ENCODE data around the gene VPS39.

VPS39 gene

GRCh38 chr15:42152196-42152920 lies 55.7 kb downstream of the VPS39 start:
- H3K9me3 ChIP-seq (ENCODE audit: insufficient read depth, low read depth, low read length): no peaks in the 10 kb centered on the region
- no peaks in the 10 kb centered on the region for H4K20me1 ChIP-seq (ENCODE audit: insufficient read depth, low read length, poor library complexity, severe bottlenecking)
- no peaks in the 10 kb centered on the region for H3K79me2 ChIP-seq (ENCODE audit: insufficient read depth, low read length)
- no peaks in the 10 kb centered on the region for H3K27me3 ChIP-seq (ENCODE audit: insufficient read depth, low read length, poor library complexity, severe bottlenecking)
- H3K36me3 ChIP-seq (ENCODE audit: insufficient read depth, low read length): no peaks in the 10 kb centered on the region
- no peaks in the 10 kb centered on the region for H3F3A ChIP-seq (ENCODE audit: low read depth)
- H3K4me2 ChIP-seq (ENCODE audit: low read depth, low read length, poor library complexity, severe bottlenecking): no peak overlapping the region
- no peak overlapping the region for H3K9ac ChIP-seq (ENCODE audit: low read depth, low read length, poor library complexity, severe bottlenecking)
- TF ChIP-seq CTCF (conservative IDR thresholded peaks at IDR 0.05; ENCODE audit: low read length) (no peak), EZH2phosphoT487 (IDR thresholded peaks at IDR 0.05; ENCODE audit: borderline replicate concordance) (no peak)
- H2AFZ ChIP-seq (ENCODE audit: low read length): peak overlapping the region; percentile 51
- no peak overlapping the region for H3K4me3 ChIP-seq (ENCODE audit: low read length, poor library complexity, severe bottlenecking)
- H3K9me2 ChIP-seq (replicated peaks; ENCODE audit: low read depth, low read length): no peaks in the 10 kb centered on the region
- H3K4me1 ChIP-seq (ENCODE audit: insufficient read depth, low read length, poor library complexity, severe bottlenecking): peaks cover 4% of the 10 kb centered on the region

- H3K4me1 ChIP-seq (ENCODE audit: insufficient read depth, low read length, poor library complexity, severe bottlenecking): peaks cover 4% of the 10 kb centered on the region
- H3K9ac ChIP-seq (ENCODE audit: low read depth, low read length, poor library complexity, severe bottlenecking): no peak overlapping the region
- no peaks in the 10 kb centered on the region for H3F3A ChIP-seq (ENCODE audit: low read depth)
- H4K20me1 ChIP-seq (ENCODE audit: insufficient read depth, low read length, poor library complexity, severe bottlenecking): no peaks in the 10 kb centered on the region
- H3K27me3 ChIP-seq (ENCODE audit: insufficient read depth, low read length, poor library complexity, severe bottlenecking): no peaks in the 10 kb centered on the region
- no peaks in the 10 kb centered on the region for H3K9me2 ChIP-seq (replicated peaks; ENCODE audit: low read depth, low read length)
- peak overlapping the region; percentile 51 for H2AFZ ChIP-seq (ENCODE audit: low read length)
- H3K9me3 ChIP-seq (ENCODE audit: insufficient read depth, low read depth, low read length): no peaks in the 10 kb centered on the region
- H3K79me2 ChIP-seq (ENCODE audit: insufficient read depth, low read length): no peaks in the 10 kb centered on the region
- no peak for TF ChIP-seq EZH2phosphoT487 (IDR thresholded peaks at IDR 0.05; ENCODE audit: borderline replicate concordance)
- TF ChIP-seq CTCF (conservative IDR thresholded peaks at IDR 0.05; ENCODE audit: low read length): no peak
- no peak overlapping the region for H3K4me3 ChIP-seq (ENCODE audit: low read length, poor library complexity, severe bottlenecking)
- H3K4me2 ChIP-seq (ENCODE audit: low read depth, low read length, poor library complexity, severe bottlenecking): no peak overlapping the region
- no peaks in the 10 kb centered on the region for H3K36me3 ChIP-seq (ENCODE audit: insufficient read depth, low read length)
Observed at GRCh38 chr15:42151736-42152135, 56.4 kb downstream of the VPS39 start.

- Histone ChIP-seq H3K9me3 (ENCODE audit: insufficient read depth, low read depth, low read length) (no peaks in the 10 kb centered on the region), H3K36me3 (ENCODE audit: insufficient read depth, low read length) (no peaks in the 10 kb centered on the region), H3K79me2 (ENCODE audit: insufficient read depth, low read length) (no peaks in the 10 kb centered on the region), H3F3A (ENCODE audit: low read depth) (no peaks in the 10 kb centered on the region), H3K4me2 (ENCODE audit: low read depth, low read length, poor library complexity, severe bottlenecking) (no peak overlapping the region), H4K20me1 (ENCODE audit: insufficient read depth, low read length, poor library complexity, severe bottlenecking) (no peaks in the 10 kb centered on the region), H3K27me3 (ENCODE audit: insufficient read depth, low read length, poor library complexity, severe bottlenecking) (no peaks in the 10 kb centered on the region), H3K9me2 (replicated peaks; ENCODE audit: low read depth, low read length) (no peaks in the 10 kb centered on the region), H2AFZ (ENCODE audit: low read length) (no peak overlapping the region), H3K9ac (ENCODE audit: low read depth, low read length, poor library complexity, severe bottlenecking) (no peak overlapping the region), H3K4me1 (ENCODE audit: insufficient read depth, low read length, poor library complexity, severe bottlenecking) (peaks cover 4% of the 10 kb centered on the region), H3K4me3 (ENCODE audit: low read length, poor library complexity, severe bottlenecking) (no peak overlapping the region)
- TF ChIP-seq EZH2phosphoT487 (IDR thresholded peaks at IDR 0.05; ENCODE audit: borderline replicate concordance) (no peak), CTCF (conservative IDR thresholded peaks at IDR 0.05; ENCODE audit: low read length) (no peak)
Observed at GRCh38 chr15:42151141-42151561, 57.0 kb downstream of the VPS39 start.

All from Loucy (cell line).